Testis (tissue), 3 donors: ENCODE data around the gene SMIM22. TPM values are rescaled to one million over a fixed set of nuclear protein-coding genes. Genes with fewer than 3 reads are reported as not detected.

Experiments used
- DNase-seq: peaks from one replicate; pipeline ENCODE4 v3.0.0-alpha.2; 2019
- H3K27ac ChIP-seq, 2 donors: fragments of 200-600 bp; sonication (generic); one replicate each; pipeline ENCODE4 v1.5.1; 2019
- H3K27me3 ChIP-seq: fragments of 200-600 bp; sonication (generic); one replicate; pipeline ENCODE4 v1.5.1; 2019
- H3K36me3 ChIP-seq: fragments of 200-600 bp; sonication (generic); one replicate; pipeline ENCODE4 v1.5.1; 2017; ENCODE audit warnings: low read depth; ENCODE audit errors: missing control alignments
- H3K4me1 ChIP-seq: fragments of 200-600 bp; sonication (generic); one replicate; pipeline ENCODE4 v1.5.1; 2019
- H3K4me3 ChIP-seq, 2 donors: fragments of 200-600 bp; sonication (generic); one replicate each; pipeline ENCODE4 v1.5.1; 2017 to 2019
- H3K9me3 ChIP-seq: fragments of 200-600 bp; sonication (generic); one replicate; pipeline ENCODE4 v1.5.1; 2017
- POLR2A ChIP-seq: fragments of 450-650 bp; IDR thresholded peaks from one replicate; pipeline ENCODE4 v1.6.1; 2017; ENCODE audit warnings: antibody characterized with exemption, mild to moderate bottlenecking, moderate library complexity
- WGBS, 2 donors: methylation state at CpG; one replicate each; pipeline ENCODE4 v1.1.5; 2018; 5-methylcytosine and 5-hydroxymethylcytosine counted together
- intact Hi-C: fragments of 100-400 bp; cut with DNase I; formaldehyde crosslinking; loops from one replicate; pipeline ENCODE4 v1.15.1; 2023; ENCODE audit warnings: low total_unique reads
- polyA plus RNA-seq: library from polyadenylated mRNA; stranded (reverse); fragments of 350-450 nt; fragmentation: Illumina TruSeq; extraction: RNeasy Lipid Tissue Mini Kit (QIAGEN cat#74804); gene quantifications from one replicate; pipeline ENCODE4 v1.2.3, GENCODE V29; 2014; ENCODE audit warnings: low read depth, low replicate concordance; ENCODE audit not compliant: insufficient read depth
- total RNA-seq, 2 donors: library from RNA; depleted of rRNA; stranded (reverse); fragments of >200 nt; gene quantifications; one replicate each; pipeline ENCODE4 v1.2.3, GENCODE V29; 2016
- TF ChIP-seq, protein P1 (sequence below), 3 experiments: fragments of 450-650 bp in 2 of 3; fragments of 200-600 bp in 1 of 3; sonication (generic) in 1 of 3; IDR thresholded peaks; one replicate each; pipeline ENCODE4 v1.5.1; 2016 to 2019; ENCODE audit warnings: antibody characterized with exemption in 3 of 3, mild to moderate bottlenecking in 2 of 3, moderate library complexity in 1 of 3

SMIM22 gene
- total and polyA plus RNA-seq, 3 donors from 2014 or later: 6.1 to 41.3 (median 9.8) TPM

DNA sequence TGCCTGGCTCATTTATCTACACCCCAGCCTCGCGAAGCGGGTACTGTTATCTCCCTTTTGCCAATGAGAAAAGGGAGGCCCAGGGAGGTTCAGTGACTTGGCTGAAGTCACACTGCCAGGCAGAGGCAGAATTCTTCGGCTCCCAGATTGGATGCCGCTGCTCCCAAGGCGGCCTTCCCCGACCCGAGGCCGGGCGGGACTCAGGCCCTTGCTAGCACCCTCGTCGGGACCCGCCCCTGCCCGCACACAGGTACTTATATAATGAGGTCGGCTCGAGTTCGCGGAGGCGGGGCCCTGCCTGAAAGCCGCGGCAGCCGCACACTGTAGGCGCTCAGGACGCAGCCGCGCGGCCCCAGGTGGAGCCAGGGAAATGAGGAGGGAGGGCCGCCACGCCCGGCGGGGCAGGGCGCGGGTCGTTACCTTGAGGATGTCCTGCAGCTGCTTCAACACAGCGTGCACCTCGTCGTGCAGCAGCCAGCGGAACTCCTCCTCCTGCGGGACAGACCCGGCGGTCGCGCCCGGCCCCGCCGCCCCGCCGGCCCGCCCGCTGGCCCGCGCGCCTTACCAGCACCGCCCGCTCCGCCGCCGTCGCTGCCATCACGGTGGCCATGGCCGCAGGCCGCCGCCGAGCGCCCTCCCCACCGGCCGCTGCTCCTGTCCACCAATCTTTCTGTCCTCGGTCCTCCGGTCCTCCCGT, 6.9 kb downstream of the SMIM22 start, which contains the start of gene ROGDI:
ROGDI (minus strand) TSS at position 672 of the 697 bp plus-strand sequence; CDS start at position 610, 62 bp downstream.
- Histone ChIP-seq H3K36me3 (no peaks in the 10 kb centered on the region), H3K9me3 (no peaks in the 10 kb centered on the region), H3K27me3 (no peaks in the 10 kb centered on the region), H3K4me1 (peaks cover 12% of the 10 kb centered on the region), H3K4me3 (peak within 1 kb of the TSS; percentile 77 to 80), H3K27ac (peak within 1 kb of the TSS; percentile 88 to 93)
- peak; percentile 86 for DNase-seq
- TF ChIP-seq, protein P1, sequence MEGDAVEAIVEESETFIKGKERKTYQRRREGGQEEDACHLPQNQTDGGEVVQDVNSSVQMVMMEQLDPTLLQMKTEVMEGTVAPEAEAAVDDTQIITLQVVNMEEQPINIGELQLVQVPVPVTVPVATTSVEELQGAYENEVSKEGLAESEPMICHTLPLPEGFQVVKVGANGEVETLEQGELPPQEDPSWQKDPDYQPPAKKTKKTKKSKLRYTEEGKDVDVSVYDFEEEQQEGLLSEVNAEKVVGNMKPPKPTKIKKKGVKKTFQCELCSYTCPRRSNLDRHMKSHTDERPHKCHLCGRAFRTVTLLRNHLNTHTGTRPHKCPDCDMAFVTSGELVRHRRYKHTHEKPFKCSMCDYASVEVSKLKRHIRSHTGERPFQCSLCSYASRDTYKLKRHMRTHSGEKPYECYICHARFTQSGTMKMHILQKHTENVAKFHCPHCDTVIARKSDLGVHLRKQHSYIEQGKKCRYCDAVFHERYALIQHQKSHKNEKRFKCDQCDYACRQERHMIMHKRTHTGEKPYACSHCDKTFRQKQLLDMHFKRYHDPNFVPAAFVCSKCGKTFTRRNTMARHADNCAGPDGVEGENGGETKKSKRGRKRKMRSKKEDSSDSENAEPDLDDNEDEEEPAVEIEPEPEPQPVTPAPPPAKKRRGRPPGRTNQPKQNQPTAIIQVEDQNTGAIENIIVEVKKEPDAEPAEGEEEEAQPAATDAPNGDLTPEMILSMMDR (IDR thresholded peaks at IDR 0.05): no peak
- TF ChIP-seq POLR2A: no peak
- WGBS, 2 donors: 0% methylated on average over 4 to 50 of the region's 70 CpGs
- intact Hi-C loops: no loop called here

DNA sequence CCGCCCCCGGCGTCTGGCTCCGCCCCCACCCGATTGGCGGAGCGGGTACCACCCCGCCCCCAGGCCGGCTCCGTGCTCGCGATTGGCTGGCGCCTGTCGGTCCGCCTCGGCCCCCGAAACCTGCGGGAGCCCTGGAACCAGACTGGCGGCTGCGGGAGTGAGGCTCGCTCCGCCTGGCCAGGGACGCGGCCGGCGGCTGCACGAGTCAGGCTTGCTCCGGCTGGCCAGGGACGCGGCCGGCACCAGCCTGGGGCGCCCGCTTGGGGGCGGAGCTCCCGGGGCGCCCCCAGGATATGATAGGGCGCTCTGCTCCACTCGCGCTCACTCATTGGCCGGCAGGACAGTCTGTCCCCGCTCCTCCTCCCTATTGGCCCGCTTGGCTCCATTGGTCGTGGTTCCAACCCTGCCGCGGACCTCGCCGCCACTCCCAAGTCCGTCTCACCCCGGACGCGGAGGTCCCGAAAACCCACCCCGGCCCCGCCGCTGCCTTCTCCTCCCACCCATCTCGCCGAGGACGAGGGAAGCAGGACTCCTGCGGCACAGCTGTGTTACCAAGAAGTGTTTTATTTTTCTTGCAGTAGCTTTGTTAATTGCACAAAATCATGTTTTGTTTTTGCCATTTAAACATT, 7.6 kb downstream of the SMIM22 start:
- TF ChIP-seq, protein P1 (IDR thresholded peaks at IDR 0.05): peak in 1 of 3 experiments; percentile 38
- no peak for TF ChIP-seq POLR2A
- WGBS, 2 donors: 0% methylated on average over 16 to 31 of the region's 59 CpGs
- no peaks in the 10 kb centered on the region for H3K36me3 ChIP-seq
- peaks cover 12% of the 10 kb centered on the region for H3K4me1 ChIP-seq
- intact Hi-C loops: no loop called here
- no peaks in the 10 kb centered on the region for H3K9me3 ChIP-seq
- no peaks in the 10 kb centered on the region for H3K27me3 ChIP-seq
- peak; percentile 96 for DNase-seq
- H3K4me3 ChIP-seq: peak overlapping the region; percentile 77 to 80
- H3K27ac ChIP-seq: peak overlapping the region; percentile 88 to 93

DNA sequence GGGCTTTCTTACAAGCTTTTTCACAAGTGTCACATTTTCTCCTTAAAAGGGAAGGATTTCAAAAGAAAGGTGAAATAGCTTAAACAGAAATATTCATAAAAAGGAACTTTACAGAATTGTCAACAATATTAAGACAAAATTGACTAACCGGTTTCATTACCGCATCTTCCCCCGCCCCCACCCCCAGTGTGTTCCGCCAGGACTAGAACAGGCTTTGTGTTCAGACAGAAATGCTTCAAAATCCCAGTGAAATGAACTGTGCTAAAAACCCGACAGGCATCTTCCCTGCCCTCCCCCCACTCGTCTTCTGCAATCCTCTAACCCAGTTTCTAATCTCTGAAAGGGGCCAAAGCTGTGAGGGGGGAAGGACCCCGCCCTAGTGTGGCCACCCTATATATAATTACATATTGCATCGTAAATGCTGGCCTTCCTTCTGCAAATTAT, 8.3 kb downstream of the SMIM22 start:
- H3K27me3 ChIP-seq: no peaks in the 10 kb centered on the region
- H3K27ac ChIP-seq: peak overlapping the region in 1 of 2 donors; percentile 88
- no peak for TF ChIP-seq POLR2A
- TF ChIP-seq, protein P1 (IDR thresholded peaks at IDR 0.05): no peak
- no peak for DNase-seq
- intact Hi-C loops: no loop called here
- no peaks in the 10 kb centered on the region for H3K9me3 ChIP-seq
- peak overlapping the region; percentile 77 to 80 for H3K4me3 ChIP-seq
- 37 to 38% methylated on average over 8 of the region's 8 CpGs for WGBS, 2 donors
- no peaks in the 10 kb centered on the region for H3K36me3 ChIP-seq
- peaks cover 12% of the 10 kb centered on the region for H3K4me1 ChIP-seq

DNA sequence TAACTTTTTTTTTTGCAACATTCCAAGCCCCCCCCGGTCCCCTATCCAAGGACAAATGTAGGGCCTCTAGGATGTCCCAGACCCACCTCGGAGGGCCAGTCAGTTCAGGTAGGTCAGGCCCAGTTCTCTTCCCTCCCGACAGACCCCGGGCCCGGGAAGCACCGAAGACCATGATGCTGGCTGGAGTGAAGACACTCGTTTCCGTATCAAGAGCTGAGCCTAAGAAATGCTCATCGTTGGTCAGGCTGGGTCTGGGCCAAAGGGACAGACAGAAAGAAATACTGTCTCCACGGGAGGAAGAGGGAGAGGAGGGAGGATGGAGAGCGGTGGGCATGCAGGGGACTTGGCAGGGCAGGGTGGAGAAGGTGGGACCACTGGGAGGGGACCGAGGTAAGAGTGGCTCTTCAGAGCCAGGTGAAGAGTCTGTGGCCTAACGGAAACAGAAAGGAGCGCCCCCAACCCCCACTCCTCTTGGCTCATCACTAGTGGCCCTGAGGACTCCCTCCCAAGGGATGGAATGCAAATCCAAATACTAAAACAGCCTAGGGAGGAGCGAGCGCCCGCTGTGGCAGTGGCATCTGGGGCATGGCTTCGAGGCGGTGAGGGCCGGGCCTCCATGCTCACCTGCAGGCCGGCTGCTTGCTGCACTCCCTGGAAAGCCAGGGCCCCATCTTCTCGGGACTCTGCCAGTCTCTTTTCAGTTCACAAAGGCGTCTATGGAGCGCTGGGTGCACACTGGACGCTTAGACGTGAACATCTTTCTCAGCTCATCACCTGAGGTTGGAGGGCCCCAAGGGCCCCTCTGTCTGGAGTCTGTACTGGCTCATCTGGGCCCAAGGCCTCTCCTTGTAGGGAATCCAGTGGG, 9.0 kb downstream of the SMIM22 start:
- 68 to 78% methylated on average over 24 to 25 of the region's 26 CpGs for WGBS, 2 donors
- no peaks in the 10 kb centered on the region for H3K9me3 ChIP-seq
- H3K27me3 ChIP-seq: no peaks in the 10 kb centered on the region
- TF ChIP-seq POLR2A: no peak
- TF ChIP-seq, protein P1 (IDR thresholded peaks at IDR 0.05): no peak
- no peak overlapping the region for H3K4me3 ChIP-seq
- no peak for DNase-seq
- H3K27ac ChIP-seq: peak overlapping the region in 1 of 2 donors; percentile 42
- intact Hi-C loops: no loop called here
- H3K36me3 ChIP-seq: no peaks in the 10 kb centered on the region
- peaks cover 12% of the 10 kb centered on the region for H3K4me1 ChIP-seq
